Middle frontal gyrus (tissue), 1 donor: ENCODE results near the gene KDM1A.
"Not testable (repeated sequence)": the region's sequence is repeated elsewhere in the genome, so short reads cannot be mapped to it uniquely, and the experiment has no call there.

Source experiments
- DNase-seq: peaks from one replicate; pipeline ENCODE4 v3.0.0-alpha.2; 2015; ENCODE audit warnings: low spot score; ENCODE audit errors: extremely low spot score

Gene KDM1A

GRCh38 chr1:23019094-23019862, at the start of gene KDM1A:
KDM1A (plus strand) TSS chr1:23019468; CDS start chr1:23019597, 129 bp downstream.
- DNase-seq, result peak; percentile 96

GRCh38 chr1:22970096-22970495, 49.2 kb upstream of the KDM1A start:
- no peak for DNase-seq

GRCh38 chr1:22971161-22971560, 48.1 kb upstream of the KDM1A start:
- DNase-seq, result no peak

- DNase-seq, result no peak
Observed at GRCh38 chr1:22971611-22972405, 47.5 kb upstream of the KDM1A start.

- no peak for DNase-seq
Observed at GRCh38 chr1:22972760-22973159, 46.5 kb upstream of the KDM1A start, which contains the start of gene LACTBL1. LACTBL1 (minus strand) TSS chr1:22972866; CDS start chr1:22972316, 550 bp downstream.

GRCh38 chr1:22975694-22976093, 43.6 kb upstream of the KDM1A start:
- DNase-seq, result no peak

- DNase-seq, result no peak
Observed at GRCh38 chr1:22976127-22976460, 43.2 kb upstream of the KDM1A start.

GRCh38 chr1:22976461-22977243, 42.6 kb upstream of the KDM1A start:
- DNase-seq, result peak; percentile 64

- no peak for DNase-seq
Observed at GRCh38 chr1:22978299-22978698, 41.0 kb upstream of the KDM1A start.

- not testable (repeated sequence) for DNase-seq
Observed at GRCh38 chr1:22980471-22980790, 38.8 kb upstream of the KDM1A start.

GRCh38 chr1:22983944-22984343, 35.3 kb upstream of the KDM1A start:
- DNase-seq, result no peak

GRCh38 chr1:22992384-22992783, 26.9 kb upstream of the KDM1A start:
- not testable (repeated sequence) for DNase-seq

- DNase-seq, result not testable (repeated sequence)
Observed at GRCh38 chr1:22993220-22993795, 26.0 kb upstream of the KDM1A start.

GRCh38 chr1:22995774-22996173, 23.5 kb upstream of the KDM1A start:
- no peak for DNase-seq

GRCh38 chr1:22997528-22997927, 21.7 kb upstream of the KDM1A start:
- DNase-seq, result not testable (repeated sequence)

GRCh38 chr1:23000133-23000532, 19.1 kb upstream of the KDM1A start:
- DNase-seq, result not testable (repeated sequence)

- DNase-seq, result not testable (repeated sequence)
Observed at GRCh38 chr1:23002218-23002617, 17.1 kb upstream of the KDM1A start.

- DNase-seq, result no peak
Observed at GRCh38 chr1:23004112-23004511, 15.2 kb upstream of the KDM1A start.

GRCh38 chr1:23004769-23005168, 14.5 kb upstream of the KDM1A start:
- not testable (repeated sequence) for DNase-seq

GRCh38 chr1:23007106-23007505, 12.2 kb upstream of the KDM1A start:
- DNase-seq, result no peak

GRCh38 chr1:23008901-23009300, 10.4 kb upstream of the KDM1A start:
- no peak for DNase-seq
